Neural cell (in vitro differentiated cells): ENCODE measurements around the gene SLC4A3. TPM values are rescaled to one million over a fixed set of nuclear protein-coding genes. Genes with fewer than 3 reads are reported as not detected.

Experiments
- H2AFZ ChIP-seq: fragments of 200-600, 300-800 bp; sonication (generic), shearing (Covaris generic); 2 replicates; pipeline ENCODE4 v1.6.0; 2014; ENCODE audit warnings: low read depth, mild to moderate bottlenecking, antibody characterized with exemption, low read length, moderate library complexity
- H3F3A ChIP-seq: fragments of 200-600 bp; shearing (Covaris generic); 2 replicates; pipeline ENCODE4 v1.6.1; 2016; ENCODE audit warnings: mild to moderate bottlenecking, moderate library complexity, mixed read lengths, antibody characterized with exemption, low read length; ENCODE audit not compliant: insufficient read depth, poor library complexity, severe bottlenecking
- H3K27ac ChIP-seq: fragments of 200-600, 300-800 bp; sonication (generic), shearing (Covaris generic); 2 replicates; pipeline ENCODE4 v1.5.1; 2014; ENCODE audit warnings: mild to moderate bottlenecking, low read length, moderate library complexity
- H3K27me3 ChIP-seq: fragments of 300-800, 200-600 bp; sonication (generic), shearing (Covaris generic); 2 replicates; pipeline ENCODE4 v1.6.0; 2014; ENCODE audit warnings: mild to moderate bottlenecking, low read depth, low read length, moderate library complexity; ENCODE audit not compliant: insufficient read depth
- H3K36me3 ChIP-seq: fragments of 300-800, 200-600 bp; sonication (generic), shearing (Covaris generic); 2 replicates; pipeline ENCODE4 v1.5.1; 2014; ENCODE audit warnings: mild to moderate bottlenecking, antibody characterized with exemption, low read length, moderate library complexity; ENCODE audit not compliant: insufficient read depth
- H3K4me2 ChIP-seq: fragments of 300-800, 200-600 bp; sonication (generic), shearing (Covaris generic); 2 replicates; pipeline ENCODE4 v1.6.0; 2014; ENCODE audit warnings: mild to moderate bottlenecking, low read length
- H3K4me3 ChIP-seq: fragments of 300-800, 200-600 bp; sonication (generic), shearing (Covaris generic); 2 replicates; pipeline ENCODE4 v1.5.1; 2014; ENCODE audit warnings: mild to moderate bottlenecking, low read length, moderate library complexity
- H3K79me2 ChIP-seq: fragments of 200-600 bp; shearing (Covaris generic); replicated peaks from 2 replicates; pipeline ENCODE4 v1.6.0; 2014; ENCODE audit warnings: mild to moderate bottlenecking, low read length, moderate library complexity; ENCODE audit not compliant: insufficient read depth
- H3K9ac ChIP-seq: fragments of 300-800, 200-600 bp; sonication (generic), shearing (Covaris generic); 2 replicates; pipeline ENCODE4 v1.6.1; 2016; ENCODE audit warnings: mild to moderate bottlenecking, low read length, mixed read lengths
- H3K9me2 ChIP-seq: fragments of 200-600 bp; shearing (Covaris generic); 2 replicates; pipeline ENCODE4 v1.6.1; 2016; ENCODE audit warnings: mild to moderate bottlenecking, low read length, mixed read lengths; ENCODE audit not compliant: insufficient read depth
- H3K9me3 ChIP-seq: fragments of 200-600, 300-800 bp; sonication (generic), shearing (Covaris generic); 2 replicates; pipeline ENCODE4 v1.6.1; 2016; ENCODE audit warnings: mild to moderate bottlenecking, mixed run types, low read length, moderate library complexity, mixed read lengths
- H4K20me1 ChIP-seq: fragments of 200-600 bp; shearing (Covaris generic); 2 replicates; pipeline ENCODE4 v1.6.1; 2016; ENCODE audit warnings: mild to moderate bottlenecking, mixed run types; ENCODE audit not compliant: insufficient read depth
- CTCF ChIP-seq: fragments of 450-650 bp; IDR thresholded peaks from 2 replicates; pipeline ENCODE4 v1.5.1; 2014; ENCODE audit warnings: antibody characterized with exemption, mild to moderate bottlenecking, moderate library complexity; ENCODE audit not compliant: poor library complexity, severe bottlenecking
- EP300 ChIP-seq: fragments of 450-650 bp; conservative IDR thresholded peaks from 2 replicates; pipeline ENCODE4 v1.6.1; 2014; ENCODE audit warnings: antibody characterized with exemption, mild to moderate bottlenecking, moderate library complexity; ENCODE audit not compliant: poor library complexity, severe bottlenecking
- EZH2 ChIP-seq: fragments of 200-600, 300-800 bp; shearing (Covaris generic), sonication (generic); IDR thresholded peaks from 2 replicates; pipeline ENCODE4 v1.6.1; 2014; ENCODE audit warnings: antibody characterized with exemption, low read length, borderline replicate concordance, mild to moderate bottlenecking; ENCODE audit not compliant: insufficient read depth, poor library complexity, severe bottlenecking
- MXI1 ChIP-seq: fragments of 450-650 bp; conservative IDR thresholded peaks from 2 replicates; pipeline ENCODE4 v1.6.1; 2014; ENCODE audit warnings: antibody characterized with exemption, mild to moderate bottlenecking; ENCODE audit not compliant: poor library complexity, severe bottlenecking
- POLR2AphosphoS5 ChIP-seq: IDR thresholded peaks from 2 replicates; pipeline ENCODE4 v1.6.1; 2012
- RAD21 ChIP-seq: fragments of 450-650 bp; conservative IDR thresholded peaks from 2 replicates; pipeline ENCODE4 v1.6.1; 2014; ENCODE audit warnings: antibody characterized with exemption, mild to moderate bottlenecking, moderate library complexity
- SMC3 ChIP-seq: fragments of 450-650 bp; conservative IDR thresholded peaks from 2 replicates; pipeline ENCODE4 v1.6.1; 2014; ENCODE audit warnings: antibody characterized with exemption, mild to moderate bottlenecking, moderate library complexity; ENCODE audit not compliant: poor library complexity
- TAF1 ChIP-seq: IDR thresholded peaks from 2 replicates; pipeline ENCODE4 v1.6.1; 2012; ENCODE audit warnings: low read depth
- polyA plus RNA-seq: library from polyadenylated mRNA; depleted of rRNA; stranded (reverse); fragments of >200 nt; gene quantifications from 2 replicates; pipeline ENCODE4 v1.2.3, GENCODE V29; 2014
- TF ChIP-seq, protein P1 (sequence below): IDR thresholded peaks from 2 replicates; pipeline ENCODE4 v1.6.1; 2012; ENCODE audit warnings: borderline replicate concordance

Gene SLC4A3
- polyA plus RNA-seq, 1 donor from 2014 or later = 18.7 TPM

DNA sequence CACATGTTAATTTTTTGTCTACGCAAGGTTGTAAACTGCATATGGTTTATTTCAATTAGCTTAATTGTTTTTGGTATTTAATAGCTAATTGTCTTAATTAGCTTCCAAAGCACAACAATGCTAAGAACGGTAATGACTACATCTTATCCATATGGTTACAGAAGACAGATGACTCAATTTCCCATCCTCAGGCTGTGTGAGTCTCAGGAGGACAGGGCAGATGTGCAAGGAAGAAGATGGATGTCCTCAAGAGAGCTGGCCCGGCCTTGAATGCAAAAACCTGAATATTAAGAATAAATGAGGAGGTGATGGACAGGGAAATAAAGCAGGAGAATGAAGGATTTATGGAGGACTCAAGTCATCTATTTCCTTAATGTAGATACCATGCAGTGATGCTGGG lies 31.4 kb downstream of the SLC4A3 start:
- no peak overlapping the region for H3K4me2 ChIP-seq
- no peaks in the 10 kb centered on the region for H3K9me2 ChIP-seq
- TF ChIP-seq POLR2AphosphoS5 = no peak
- H3K9ac ChIP-seq = no peak overlapping the region
- no peaks in the 10 kb centered on the region for H3K27me3 ChIP-seq
- H3K79me2 ChIP-seq = no peaks in the 10 kb centered on the region
- no peaks in the 10 kb centered on the region for H3F3A ChIP-seq
- no peak overlapping the region for H2AFZ ChIP-seq
- no peaks in the 10 kb centered on the region for H3K9me3 ChIP-seq
- H3K4me3 ChIP-seq = no peak overlapping the region
- no peaks in the 10 kb centered on the region for H3K36me3 ChIP-seq
- no peak overlapping the region for H3K27ac ChIP-seq
- no peaks in the 10 kb centered on the region for H4K20me1 ChIP-seq

GRCh38 chr2:219661197-219661954 lies 33.9 kb downstream of the SLC4A3 start:
- Histone ChIP-seq H2AFZ (no peak overlapping the region), H4K20me1 (no peaks in the 10 kb centered on the region), H3F3A (no peaks in the 10 kb centered on the region), H3K9me2 (no peaks in the 10 kb centered on the region), H3K9me3 (no peaks in the 10 kb centered on the region), H3K79me2 (no peaks in the 10 kb centered on the region), H3K27ac (no peak overlapping the region), H3K36me3 (no peaks in the 10 kb centered on the region), H3K4me2 (no peak overlapping the region), H3K9ac (no peak overlapping the region), H3K4me3 (no peak overlapping the region), H3K27me3 (no peaks in the 10 kb centered on the region)
- TF ChIP-seq RAD21 = no peak
- TF ChIP-seq CTCF = no peak
- no peak for TF ChIP-seq POLR2AphosphoS5
- TF ChIP-seq, protein P1, sequence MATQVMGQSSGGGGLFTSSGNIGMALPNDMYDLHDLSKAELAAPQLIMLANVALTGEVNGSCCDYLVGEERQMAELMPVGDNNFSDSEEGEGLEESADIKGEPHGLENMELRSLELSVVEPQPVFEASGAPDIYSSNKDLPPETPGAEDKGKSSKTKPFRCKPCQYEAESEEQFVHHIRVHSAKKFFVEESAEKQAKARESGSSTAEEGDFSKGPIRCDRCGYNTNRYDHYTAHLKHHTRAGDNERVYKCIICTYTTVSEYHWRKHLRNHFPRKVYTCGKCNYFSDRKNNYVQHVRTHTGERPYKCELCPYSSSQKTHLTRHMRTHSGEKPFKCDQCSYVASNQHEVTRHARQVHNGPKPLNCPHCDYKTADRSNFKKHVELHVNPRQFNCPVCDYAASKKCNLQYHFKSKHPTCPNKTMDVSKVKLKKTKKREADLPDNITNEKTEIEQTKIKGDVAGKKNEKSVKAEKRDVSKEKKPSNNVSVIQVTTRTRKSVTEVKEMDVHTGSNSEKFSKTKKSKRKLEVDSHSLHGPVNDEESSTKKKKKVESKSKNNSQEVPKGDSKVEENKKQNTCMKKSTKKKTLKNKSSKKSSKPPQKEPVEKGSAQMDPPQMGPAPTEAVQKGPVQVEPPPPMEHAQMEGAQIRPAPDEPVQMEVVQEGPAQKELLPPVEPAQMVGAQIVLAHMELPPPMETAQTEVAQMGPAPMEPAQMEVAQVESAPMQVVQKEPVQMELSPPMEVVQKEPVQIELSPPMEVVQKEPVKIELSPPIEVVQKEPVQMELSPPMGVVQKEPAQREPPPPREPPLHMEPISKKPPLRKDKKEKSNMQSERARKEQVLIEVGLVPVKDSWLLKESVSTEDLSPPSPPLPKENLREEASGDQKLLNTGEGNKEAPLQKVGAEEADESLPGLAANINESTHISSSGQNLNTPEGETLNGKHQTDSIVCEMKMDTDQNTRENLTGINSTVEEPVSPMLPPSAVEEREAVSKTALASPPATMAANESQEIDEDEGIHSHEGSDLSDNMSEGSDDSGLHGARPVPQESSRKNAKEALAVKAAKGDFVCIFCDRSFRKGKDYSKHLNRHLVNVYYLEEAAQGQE = no peak
- no peak for TF ChIP-seq EZH2

DNA sequence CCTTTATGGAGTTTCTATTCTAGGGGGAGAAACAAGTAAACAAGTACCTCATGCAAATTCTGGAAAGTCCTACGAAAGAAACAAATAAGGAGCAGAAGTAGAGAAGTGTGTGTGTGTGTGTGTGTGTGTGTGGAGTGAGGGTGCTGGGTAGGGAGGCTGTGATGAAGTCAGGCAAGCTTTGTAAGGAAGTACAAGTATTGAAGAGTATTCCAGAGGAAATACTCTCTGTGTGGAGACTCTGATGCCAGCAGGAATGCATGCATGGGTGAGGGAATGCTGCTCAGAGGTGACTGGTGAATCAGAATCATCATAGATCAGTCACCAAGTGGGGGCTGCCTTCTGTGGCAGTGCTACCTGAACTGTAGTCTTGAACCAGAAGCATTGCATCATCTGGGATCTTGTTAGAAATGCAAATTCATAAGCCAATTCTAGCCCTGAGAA lies 34.5 kb downstream of the SLC4A3 start:
- Histone ChIP-seq H3K79me2 (no peaks in the 10 kb centered on the region), H3K9me3 (no peaks in the 10 kb centered on the region), H3K9ac (no peak overlapping the region), H4K20me1 (no peaks in the 10 kb centered on the region), H3K4me3 (no peak overlapping the region), H3K27ac (no peak overlapping the region), H3K36me3 (no peaks in the 10 kb centered on the region), H3K9me2 (no peaks in the 10 kb centered on the region), H3F3A (no peaks in the 10 kb centered on the region), H3K4me2 (no peak overlapping the region), H3K27me3 (no peaks in the 10 kb centered on the region), H2AFZ (no peak overlapping the region)
- TF ChIP-seq TAF1 = no peak
- TF ChIP-seq RAD21 = no peak
- no peak for TF ChIP-seq MXI1
- TF ChIP-seq, protein P1 = no peak
- TF ChIP-seq POLR2AphosphoS5 = no peak
- no peak for TF ChIP-seq CTCF
- TF ChIP-seq EZH2 = no peak
- no peak for TF ChIP-seq EP300
- no peak for TF ChIP-seq SMC3
